HepG2 (cell line): Measurements from ENCODE around the gene TMSB15C. TPM values are rescaled to one million over a fixed set of nuclear protein-coding genes. Genes with fewer than 3 reads are reported as not detected.

ENCODE experiments used
- ATAC-seq: fragments of 200-7000 bp; cut with Tn5 transposase; 3 replicates; pipeline ENCODE4 v1.9.1; 2020; ENCODE audit warnings: mild to moderate bottlenecking, moderate library complexity
- BruUV-seq: library from RNA; stranded (reverse); fragments of 400-500 nt; replicated peaks from 2 replicates; lab custom pipeline; 2021; lab: Mats Ljungman, UMichigan
- CTCF ChIA-PET: fragments of 300-600 bp; formaldehyde crosslinking; extraction: SDS; loops from one replicate; lab custom pipeline; 2021; ENCODE audit warnings: low total read pairs, inconsistent platforms, low intra/inter-chr PET ratio; lab: Yijun Ruan, JAX
- POLR2A ChIA-PET: fragments of 350-600 bp; sonication (Branson Sonifier 250); formaldehyde crosslinking; loops from one replicate; lab custom pipeline; 2020; ENCODE audit warnings: antibody characterized with exemption, inconsistent platforms; lab: Yijun Ruan, JAX
- DNase-seq: peaks from one replicate; pipeline ENCODE4 v3.0.0-alpha.2; 2015; ENCODE audit warnings: low spot score
- FAIRE-seq: peaks from 3 replicates; lab custom pipeline; 2011; peaks lifted over from hg19 to GRCh38; lab: Jason Lieb, UNC
- H2AFZ ChIP-seq: one replicate; pipeline ENCODE4 v1.6.1; 2011; ENCODE audit warnings: low read length, inconsistent platforms
- H3K27ac ChIP-seq: fragments of 300-600 bp; 3 replicates; pipeline ENCODE4 v1.8.0; 2011; ENCODE audit warnings: mixed run types, mild to moderate bottlenecking, mixed read lengths, low read length, inconsistent platforms; ENCODE audit not compliant: insufficient read depth; ENCODE audit errors: extremely low read length
- H3K27me3 ChIP-seq, 2 experiments: fragments of 200-600 bp in 1 of 2; 2 replicates in 1 of 2; 3 replicates in 1 of 2; pipeline versions ENCODE4 v1.6.0 to v1.8.0; 2011; ENCODE audit warnings: low read length in 2 of 2, mild to moderate bottlenecking in 2 of 2, moderate library complexity in 2 of 2, inconsistent platforms in 1 of 2; ENCODE audit not compliant: insufficient read depth in 2 of 2, control insufficient read depth in 1 of 2
- H3K36me3 ChIP-seq, 2 experiments: fragments of 200-600 bp in 1 of 2; replicated peaks in 1 of 2; 2 replicates in 1 of 2; 3 replicates in 1 of 2; pipeline versions ENCODE4 v1.5.1 to v1.8.0; 2011; ENCODE audit warnings: low read length in 2 of 2, inconsistent platforms in 1 of 2; ENCODE audit not compliant: insufficient read depth in 2 of 2, control insufficient read depth in 1 of 2
- H3K4me1 ChIP-seq: 2 replicates; pipeline ENCODE4 v1.5.1; 2012; ENCODE audit warnings: low read length, inconsistent platforms; ENCODE audit not compliant: insufficient read depth
- H3K4me2 ChIP-seq: 2 replicates; pipeline ENCODE4 v1.6.0; 2011; ENCODE audit warnings: low read depth, low read length, inconsistent platforms
- H3K4me3 ChIP-seq, 3 experiments: fragments of 200-600 bp in 1 of 3; sonication (generic), shearing (Covaris generic) in 1 of 3; replicated peaks in 1 of 3; 2 replicates each; pipeline ENCODE4 v1.5.1; 2011 to 2016; ENCODE audit warnings: low read length in 3 of 3, inconsistent platforms in 2 of 3, low read depth in 2 of 3, mild to moderate bottlenecking in 2 of 3, control low read depth in 1 of 3, mixed read lengths in 1 of 3; ENCODE audit not compliant: insufficient read depth in 1 of 3
- H3K79me2 ChIP-seq: one replicate; pipeline ENCODE4 v1.6.1; 2011; ENCODE audit warnings: low read length, inconsistent platforms; ENCODE audit not compliant: insufficient read depth
- H3K9ac ChIP-seq: 2 replicates; pipeline ENCODE4 v1.6.0; 2011; ENCODE audit warnings: mild to moderate bottlenecking, low read depth, low read length, inconsistent platforms; ENCODE audit not compliant: insufficient read depth
- H3K9me3 ChIP-seq: 2 replicates; pipeline ENCODE4 v1.5.1; 2012; ENCODE audit warnings: mild to moderate bottlenecking, low read length
- H4K20me1 ChIP-seq: 2 replicates; pipeline ENCODE4 v1.6.0; 2011; ENCODE audit warnings: inconsistent platforms, mild to moderate bottlenecking, low read length, moderate library complexity; ENCODE audit not compliant: insufficient read depth
- FOXA1 ChIP-seq, 2 experiments: fragments of 450-650 bp in 1 of 2; sonication (generic) in 1 of 2; formaldehyde crosslinking in 1 of 2; IDR thresholded peaks; 2 replicates each; pipeline versions ENCODE4 v1.4.0 to v1.6.1; 2016 to 2020; ENCODE audit warnings: missing genetic modification reagents in 1 of 2
- GPN1 ChIP-seq: sonication (generic); formaldehyde crosslinking; IDR thresholded peaks from 2 replicates; pipeline ENCODE4 v1.5.1; 2020; ENCODE audit warnings: missing genetic modification reagents, borderline replicate concordance
- MZF1 ChIP-seq: sonication (generic); formaldehyde crosslinking; IDR thresholded peaks from 2 replicates; pipeline ENCODE4 v1.8.1; 2023; ENCODE audit warnings: mild to moderate bottlenecking, missing genetic modification reagents, borderline replicate concordance
- SMC3 ChIP-seq: IDR thresholded peaks from 2 replicates; pipeline ENCODE4 v1.6.1; 2011; ENCODE audit warnings: low read length, improper control_type of control experiment
- STAG1 ChIP-seq: sonication (generic); formaldehyde crosslinking; IDR thresholded peaks from 2 replicates; pipeline ENCODE4 v1.4.0; 2020; ENCODE audit warnings: missing genetic modification reagents
- ZKSCAN8 ChIP-seq: IDR thresholded peaks from 2 replicates; pipeline ENCODE4 v1.6.1; 2016; ENCODE audit warnings: borderline replicate concordance, missing genetic modification reagents, missing compliant biosample characterization
- ZNF34 ChIP-seq: sonication (generic); formaldehyde crosslinking; IDR thresholded peaks from 2 replicates; pipeline ENCODE4 v1.4.0; 2020; ENCODE audit warnings: mild to moderate bottlenecking, missing genetic modification reagents, borderline replicate concordance
- ZNF530 ChIP-seq: sonication (generic); formaldehyde crosslinking; IDR thresholded peaks from 2 replicates; pipeline ENCODE4 v1.5.0; 2020; ENCODE audit warnings: low read depth, mild to moderate bottlenecking, missing genetic modification reagents
- ZNF562 ChIP-seq: sonication (generic); formaldehyde crosslinking; IDR thresholded peaks from 2 replicates; pipeline ENCODE4 v1.8.0; 2022; ENCODE audit warnings: missing genetic modification reagents, borderline replicate concordance
- ZNF577 ChIP-seq: sonication (generic); formaldehyde crosslinking; IDR thresholded peaks from 2 replicates; pipeline ENCODE4 v1.4.0; 2020; ENCODE audit warnings: mild to moderate bottlenecking, low read depth, missing genetic modification reagents, borderline replicate concordance
- ZNF878 ChIP-seq: sonication (generic); formaldehyde crosslinking; IDR thresholded peaks from 2 replicates; pipeline ENCODE4 v1.8.1; 2023; ENCODE audit warnings: mild to moderate bottlenecking, missing genetic modification reagents, moderate library complexity
- WGBS: methylation state at CpG from one replicate; pipeline ENCODE4 v1.1.6; 2017; ENCODE audit warnings: low lambda C conversion rate; 5-methylcytosine and 5-hydroxymethylcytosine counted together
- in situ Hi-C: cut with HindIII; loops from 2 replicates; pipeline ENCODE4 v1.10.0; 2017; ENCODE audit warnings: low pct_unique_long_range_greater_than_20kb; ENCODE audit not compliant: extremely low pct_ligation_motif_present
- intact Hi-C: fragments of 100-400 bp; cut with micrococcal nuclease; formaldehyde crosslinking; loops from one replicate; pipeline ENCODE4 v1.10.0; 2022; ENCODE audit not compliant: unreplicated experiment
- polyA plus RNA-seq, 8 experiments: library from polyadenylated mRNA; depleted of rRNA in 3 of 8; stranded (reverse) in 7 of 8; unstranded in 1 of 8; fragments of >200 nt; fragmentation: Illumina TruSeq in 4 of 8; extraction: Trizol in 4 of 8; gene quantifications; 2 replicates each; pipeline versions ENCODE4 v1.2.1 to v1.2.3, GENCODE V29; 2011 to 2016; ENCODE audit warnings: low read depth in 4 of 8, missing spikeins in 1 of 8, mixed read lengths in 1 of 8; ENCODE audit not compliant: insufficient read depth in 1 of 8
- total RNA-seq, 5 experiments: library from RNA; depleted of rRNA; stranded (reverse); fragments of >200 nt; fragmentation: Illumina TruSeq; extraction: Trizol; gene quantifications; 2 replicates each; pipeline ENCODE4 v1.2.3, GENCODE V29; 2016; ENCODE audit warnings: low read depth in 1 of 5
- TF ChIP-seq, protein P1 (sequence below): sonication (generic); formaldehyde crosslinking; IDR thresholded peaks from 2 replicates; pipeline ENCODE4 v1.5.0; 2020; ENCODE audit warnings: mild to moderate bottlenecking, missing genetic modification reagents, moderate library complexity
- TF ChIP-seq, protein P2 (sequence below): sonication (generic); formaldehyde crosslinking; IDR thresholded peaks from 2 replicates; pipeline ENCODE4 v1.5.0; 2020; ENCODE audit warnings: missing genetic modification reagents

Gene TMSB15C
- total and polyA plus RNA-seq, 2 of the 13 experiments (the other 11 are each of a cell fraction or from before 2014, with no cell fraction given) = not detected

DNA sequence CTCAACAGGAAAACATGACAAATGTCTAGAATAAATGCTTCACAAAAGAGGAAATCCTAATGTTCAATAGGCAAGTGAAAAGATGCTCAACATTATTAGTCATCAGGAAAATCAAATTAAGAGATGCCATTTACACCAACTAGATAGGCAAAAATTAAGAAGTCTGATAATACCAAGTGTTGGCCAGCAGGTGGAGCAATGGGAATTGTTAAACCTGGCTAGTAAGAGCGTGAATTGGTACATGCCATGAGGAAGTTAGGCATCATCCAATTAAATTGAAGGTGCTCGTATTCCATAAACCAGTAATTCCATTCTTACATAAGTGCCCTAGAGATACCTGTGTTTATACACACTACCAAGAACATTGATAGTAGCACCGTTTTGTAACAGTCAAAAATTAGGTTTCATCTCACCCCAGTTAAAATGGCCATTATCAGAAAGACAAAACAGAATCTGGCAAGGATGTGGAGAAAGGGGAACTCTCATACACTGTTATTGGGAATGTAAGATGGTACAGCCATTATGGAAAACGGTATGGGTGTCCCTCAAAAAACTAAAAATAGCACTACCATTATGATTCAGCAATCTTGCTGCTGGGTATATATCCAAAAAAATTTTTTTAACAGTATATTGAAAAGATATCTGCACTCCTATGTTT lies 22.2 kb upstream of the TMSB15C start:
- Histone ChIP-seq H3K36me3 (no peaks in the 10 kb centered on the region), H4K20me1 (no peaks in the 10 kb centered on the region), H2AFZ (no peak overlapping the region), H3K27ac (no peak overlapping the region), H3K79me2 (no peaks in the 10 kb centered on the region), H3K4me2 (no peak overlapping the region), H3K4me3 (no peak overlapping the region), H3K27me3 (no peaks in the 10 kb centered on the region)
- POLR2A ChIA-PET = no interaction called here
- WGBS = 0% methylated on average over 4 of the region's 4 CpGs
- DNase-seq = peak; percentile 22
- intact Hi-C loops = loop anchor here (1.0 kb wide), 2 partner anchors 15 to 38 kb away; no protein-coding TSS in a partner anchor
- TF ChIP-seq ZKSCAN8 (no peak), STAG1 (CRISPR knock-in tag) (peak; percentile 31), SMC3 (peak; percentile 49; the same call in 1 of the 2 replicates)
- TF ChIP-seq, protein P1, sequence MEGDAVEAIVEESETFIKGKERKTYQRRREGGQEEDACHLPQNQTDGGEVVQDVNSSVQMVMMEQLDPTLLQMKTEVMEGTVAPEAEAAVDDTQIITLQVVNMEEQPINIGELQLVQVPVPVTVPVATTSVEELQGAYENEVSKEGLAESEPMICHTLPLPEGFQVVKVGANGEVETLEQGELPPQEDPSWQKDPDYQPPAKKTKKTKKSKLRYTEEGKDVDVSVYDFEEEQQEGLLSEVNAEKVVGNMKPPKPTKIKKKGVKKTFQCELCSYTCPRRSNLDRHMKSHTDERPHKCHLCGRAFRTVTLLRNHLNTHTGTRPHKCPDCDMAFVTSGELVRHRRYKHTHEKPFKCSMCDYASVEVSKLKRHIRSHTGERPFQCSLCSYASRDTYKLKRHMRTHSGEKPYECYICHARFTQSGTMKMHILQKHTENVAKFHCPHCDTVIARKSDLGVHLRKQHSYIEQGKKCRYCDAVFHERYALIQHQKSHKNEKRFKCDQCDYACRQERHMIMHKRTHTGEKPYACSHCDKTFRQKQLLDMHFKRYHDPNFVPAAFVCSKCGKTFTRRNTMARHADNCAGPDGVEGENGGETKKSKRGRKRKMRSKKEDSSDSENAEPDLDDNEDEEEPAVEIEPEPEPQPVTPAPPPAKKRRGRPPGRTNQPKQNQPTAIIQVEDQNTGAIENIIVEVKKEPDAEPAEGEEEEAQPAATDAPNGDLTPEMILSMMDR (CRISPR knock-in tag) = peak; percentile 59
- TF ChIP-seq, all 625 proteins: peak for 3
- ATAC-seq (0 out of 3 replicates have a peak, but pooled peaks have one; percentile 31), FAIRE-seq (peak; percentile 93)
- in situ Hi-C loops = no loop called here
- Histone ChIP-seq H3K9ac (no peak overlapping the region), H3K4me1 (no peaks in the 10 kb centered on the region), H3K9me3 (no peaks in the 10 kb centered on the region)
- CTCF ChIA-PET = interaction anchor here (1.2 kb wide), 2 partner anchors 14 to 38 kb away, joined by 3 to 4 read pairs; partner anchors contain the start of gene ZCCHC18
- BruUV-seq = no TSS peak

DNA sequence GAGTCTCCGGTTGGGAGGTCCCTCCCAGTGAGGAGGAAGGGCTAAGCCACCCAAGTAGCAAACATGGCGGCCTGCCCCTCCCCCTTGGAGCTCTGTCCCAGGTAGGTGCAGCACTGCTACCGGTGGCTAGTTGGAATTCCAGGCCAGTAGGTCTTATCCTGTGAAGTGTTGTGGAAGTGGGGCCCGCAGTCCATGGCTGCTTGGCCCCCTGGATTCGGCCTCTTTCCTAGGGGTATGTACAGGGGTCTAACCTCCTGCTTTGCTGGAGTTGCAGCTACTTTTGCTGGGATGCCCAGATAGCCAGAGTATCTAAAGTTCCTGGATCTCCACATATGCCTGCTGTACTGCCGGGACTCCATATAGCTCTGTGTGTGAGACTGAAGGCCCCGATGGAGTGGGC lies 9.9 kb upstream of the TMSB15C start:
- no peak for FAIRE-seq
- no peaks in the 10 kb centered on the region for H3K36me3 ChIP-seq
- ATAC-seq = no peak
- H3K27ac ChIP-seq = no peak overlapping the region
- H3K9ac ChIP-seq = no peak overlapping the region
- BruUV-seq = no TSS peak
- intact Hi-C loops (no loop called here), in situ Hi-C loops (no loop called here)
- ChIA-PET POLR2A (no interaction called here), CTCF (no interaction called here)
- no peaks in the 10 kb centered on the region for H4K20me1 ChIP-seq
- no peak overlapping the region for H3K4me3 ChIP-seq
- no peak overlapping the region for H3K4me2 ChIP-seq
- no CpG with 5 or more reads among the region's 7 CpGs for WGBS
- H3K79me2 ChIP-seq = no peaks in the 10 kb centered on the region
- no peaks in the 10 kb centered on the region for H3K4me1 ChIP-seq
- H3K9me3 ChIP-seq = no peaks in the 10 kb centered on the region
- no peak overlapping the region for H2AFZ ChIP-seq
- no peak for DNase-seq
- no peaks in the 10 kb centered on the region for H3K27me3 ChIP-seq
- no peak for TF ChIP-seq FOXA1 (IDR thresholded peaks at IDR 0.05)
- TF ChIP-seq FOXA1 (CRISPR knock-in tag; IDR thresholded peaks at IDR 0.05) = no peak
- no peak for TF ChIP-seq ZNF34 (CRISPR knock-in tag)
- no peak for TF ChIP-seq ZNF878
- no peak for TF ChIP-seq MZF1 (CRISPR knock-in tag)
- TF ChIP-seq ZNF530 = no peak
- no peak for TF ChIP-seq ZNF577
- no peak for TF ChIP-seq GPN1 (CRISPR knock-in tag)
- TF ChIP-seq ZNF562 (CRISPR knock-in tag) = no peak
- TF ChIP-seq, protein P2, sequence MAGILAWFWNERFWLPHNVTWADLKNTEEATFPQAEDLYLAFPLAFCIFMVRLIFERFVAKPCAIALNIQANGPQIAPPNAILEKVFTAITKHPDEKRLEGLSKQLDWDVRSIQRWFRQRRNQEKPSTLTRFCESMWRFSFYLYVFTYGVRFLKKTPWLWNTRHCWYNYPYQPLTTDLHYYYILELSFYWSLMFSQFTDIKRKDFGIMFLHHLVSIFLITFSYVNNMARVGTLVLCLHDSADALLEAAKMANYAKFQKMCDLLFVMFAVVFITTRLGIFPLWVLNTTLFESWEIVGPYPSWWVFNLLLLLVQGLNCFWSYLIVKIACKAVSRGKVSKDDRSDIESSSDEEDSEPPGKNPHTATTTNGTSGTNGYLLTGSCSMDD = no peak
